GM23338 (cell line): ENCODE results near the gene TAP1. TPM values are rescaled to one million over a fixed set of nuclear protein-coding genes. Genes with fewer than 3 reads are reported as not detected.

ENCODE experiments used
- ATAC-seq: fragments of 200-7000 bp; cut with Tn5 transposase; 3 replicates; pipeline ENCODE4 v1.9.1; 2020
- DNase-seq: peaks from one replicate; pipeline ENCODE4 v3.0.0-alpha.2; 2015; ENCODE audit warnings: low spot score
- H2AFZ ChIP-seq: fragments of 200-600 bp; sonication (generic); 2 replicates; pipeline ENCODE4 v1.8.0; 2016; ENCODE audit warnings: antibody characterized with exemption, mild to moderate bottlenecking, moderate library complexity
- H3F3A ChIP-seq: fragments of 200-600 bp; sonication (generic); replicated peaks from 2 replicates; pipeline ENCODE4 v1.8.0; 2017; ENCODE audit warnings: antibody characterized with exemption, mixed run types, low read depth
- H3K27ac ChIP-seq: fragments of 200-600 bp; sonication (generic); 2 replicates; pipeline ENCODE4 v1.6.1; 2016; ENCODE audit warnings: low read depth
- H3K27me3 ChIP-seq: fragments of 200-600 bp; sonication (generic); 2 replicates; pipeline ENCODE4 v1.8.0; 2016; ENCODE audit warnings: mild to moderate bottlenecking, mixed run types, moderate library complexity; ENCODE audit not compliant: insufficient read depth
- H3K36me3 ChIP-seq: fragments of 200-600 bp; sonication (generic); 2 replicates; pipeline ENCODE4 v1.8.0; 2016; ENCODE audit warnings: mild to moderate bottlenecking; ENCODE audit not compliant: insufficient read depth
- H3K4me1 ChIP-seq: fragments of 200-600 bp; sonication (generic); 2 replicates; pipeline ENCODE4 v1.8.0; 2016; ENCODE audit warnings: mild to moderate bottlenecking, moderate library complexity; ENCODE audit not compliant: insufficient read depth
- H3K4me2 ChIP-seq: fragments of 200-600 bp; sonication (generic); 2 replicates; pipeline ENCODE4 v1.7.1; 2017; ENCODE audit warnings: mixed run types
- H3K4me3 ChIP-seq: fragments of 200-600 bp; sonication (generic); 2 replicates; pipeline ENCODE4 v1.6.1; 2016; ENCODE audit warnings: mixed run types
- H3K79me2 ChIP-seq: fragments of 200-600 bp; sonication (generic); replicated peaks from 2 replicates; pipeline ENCODE4 v1.8.0; 2017; ENCODE audit warnings: mild to moderate bottlenecking; ENCODE audit not compliant: insufficient read depth
- H3K9me2 ChIP-seq: fragments of 200-600 bp; sonication (generic); 2 replicates; pipeline ENCODE4 v1.8.0; 2017; ENCODE audit not compliant: insufficient read depth
- H4K20me1 ChIP-seq: fragments of 200-600 bp; sonication (generic); replicated peaks from 2 replicates; pipeline ENCODE4 v1.8.0; 2017; ENCODE audit warnings: mild to moderate bottlenecking; ENCODE audit not compliant: insufficient read depth
- H3K27ac Mint-ChIP-seq: 2 replicates; pipeline ENCODE4 v1.8.0; 2020; ENCODE audit warnings: inconsistent platforms, mild to moderate bottlenecking, moderate library complexity, mixed read lengths
- H3K27me3 Mint-ChIP-seq: 3 replicates; pipeline ENCODE4 v1.8.0; 2022; ENCODE audit warnings: low read depth, mild to moderate bottlenecking, moderate library complexity, mixed read lengths, inconsistent platforms; ENCODE audit not compliant: insufficient read depth, poor library complexity
- H3K36me3 Mint-ChIP-seq: 3 replicates; pipeline ENCODE4 v1.8.0; 2021; ENCODE audit warnings: low read depth, mild to moderate bottlenecking, inconsistent platforms, moderate library complexity, mixed read lengths
- H3K4me1 Mint-ChIP-seq: 3 replicates; pipeline ENCODE4 v1.8.0; 2020; ENCODE audit warnings: mild to moderate bottlenecking, inconsistent platforms, mixed read lengths
- H3K4me3 Mint-ChIP-seq: 3 replicates; pipeline ENCODE4 v1.8.0; 2021; ENCODE audit warnings: moderate library complexity, mild to moderate bottlenecking, inconsistent platforms, mixed read lengths
- H3K9me3 Mint-ChIP-seq: 3 replicates; pipeline ENCODE4 v1.8.0; 2020; ENCODE audit warnings: moderate library complexity, mild to moderate bottlenecking, inconsistent platforms, mixed read lengths
- CREB1 ChIP-seq: fragments of 250-450 bp; sonication (Bioruptor Pico); IDR thresholded peaks from 2 replicates; pipeline ENCODE4 v1.5.0; 2020; ENCODE audit warnings: low read depth, mild to moderate bottlenecking, moderate library complexity
- ETS1 ChIP-seq: IDR thresholded peaks from 2 replicates; pipeline ENCODE4 v1.6.1; 2016; ENCODE audit warnings: antibody characterized with exemption
- EZH2 ChIP-seq: fragments of 200-600 bp; sonication (generic); IDR thresholded peaks from one replicate; pipeline ENCODE4 v1.8.0; 2017; ENCODE audit warnings: antibody characterized with exemption, mild to moderate bottlenecking, low read depth; ENCODE audit not compliant: unreplicated experiment
- EZH2phosphoT487 ChIP-seq: fragments of 200-600 bp; sonication (generic); IDR thresholded peaks from one replicate; pipeline ENCODE4 v1.8.1; 2018; ENCODE audit warnings: antibody characterized with exemption; ENCODE audit not compliant: unreplicated experiment
- JUNB ChIP-seq: IDR thresholded peaks from one replicate; pipeline ENCODE4 v1.6.1; 2016; ENCODE audit warnings: antibody characterized with exemption; ENCODE audit not compliant: unreplicated experiment
- NANOG ChIP-seq: IDR thresholded peaks from 2 replicates; pipeline ENCODE4 v1.6.1; 2016; ENCODE audit warnings: antibody characterized with exemption, borderline replicate concordance
- POLR2AphosphoS5 ChIP-seq: IDR thresholded peaks from 2 replicates; pipeline ENCODE4 v1.6.1; 2016; ENCODE audit warnings: antibody characterized with exemption, low read depth
- STAT1 ChIP-seq: IDR thresholded peaks from one replicate; pipeline ENCODE4 v1.6.1; 2016; ENCODE audit warnings: antibody characterized with exemption; ENCODE audit not compliant: unreplicated experiment
- ZNF114 ChIP-seq: fragments of 250-450 bp; sonication (Bioruptor Pico); IDR thresholded peaks from 2 replicates; pipeline ENCODE4 v1.5.0; 2020; ENCODE audit warnings: mild to moderate bottlenecking, moderate library complexity
- ZNF331 ChIP-seq: fragments of 250-450 bp; sonication (Bioruptor Pico); IDR thresholded peaks from 2 replicates; pipeline ENCODE4 v1.5.0; 2020; ENCODE audit warnings: low read depth, mild to moderate bottlenecking, moderate library complexity
- ZNF462 ChIP-seq: fragments of 250-450 bp; sonication (Bioruptor Pico); IDR thresholded peaks from 2 replicates; pipeline ENCODE4 v1.5.0; 2020; ENCODE audit warnings: mild to moderate bottlenecking, moderate library complexity
- polyA plus RNA-seq: library from polyadenylated mRNA; unstranded; fragments of >200 nt; fragmentation: Nextera tagmentation; extraction: Ambion mirVana; gene quantifications from 2 replicates; pipeline ENCODE4 v1.2.1, GENCODE V29; 2016
- total RNA-seq: library from RNA; depleted of rRNA; stranded (reverse); fragments of >200 nt; shearing (Covaris generic); gene quantifications from 2 replicates; pipeline ENCODE4 v1.2.3, GENCODE V29; 2014
- TF ChIP-seq, protein P1 (sequence below): IDR thresholded peaks from one replicate; pipeline ENCODE4 v1.6.1; 2018; ENCODE audit warnings: antibody characterized with exemption; ENCODE audit not compliant: unreplicated experiment
- TF ChIP-seq, protein P2 (sequence below), 2 experiments: fragments of 200-600 bp in 1 of 2; sonication (generic) in 1 of 2; conservative IDR thresholded peaks; 2 replicates each; pipeline versions ENCODE4 v1.5.1 to v1.6.1; 2016 to 2017; ENCODE audit warnings: antibody characterized with exemption in 2 of 2, low read depth in 2 of 2, mild to moderate bottlenecking in 2 of 2, moderate library complexity in 1 of 2

The TAP1 gene
- total and polyA plus RNA-seq, 2 experiments from 2014 or later = 13.8 to 22.0 TPM

DNA sequence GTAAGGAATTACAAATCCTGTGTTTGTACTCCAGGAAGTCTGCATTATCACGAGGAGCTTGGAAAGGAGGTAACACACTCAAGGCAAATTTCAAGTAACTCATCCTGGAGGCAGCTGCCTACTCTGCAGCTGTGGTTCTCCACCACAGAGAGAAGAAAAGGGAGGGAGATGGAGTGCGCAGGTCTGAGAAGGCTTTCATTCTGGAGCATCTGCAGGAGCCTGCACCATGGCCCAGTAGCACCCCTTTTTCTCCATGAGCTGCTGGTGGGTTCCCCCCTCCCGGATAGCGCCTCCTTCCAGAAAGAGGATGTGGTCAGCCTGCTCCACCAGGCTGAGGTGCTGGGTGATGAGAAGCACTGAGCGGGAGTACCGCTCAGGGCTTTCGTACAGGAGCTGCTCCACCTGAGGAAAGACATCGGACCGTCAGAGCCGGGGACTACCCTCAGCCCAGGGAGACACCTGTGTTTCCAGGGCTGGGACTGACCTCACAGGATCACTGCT, 8.1 kb downstream of the TAP1 start:
- ATAC-seq (no peak), DNase-seq (no peak)
- Histone ChIP-seq H3K4me1 (peaks cover 7% of the 10 kb centered on the region), H3K36me3 (peaks cover 6% of the 10 kb centered on the region; the same call in 1 of the 2 replicates), H3K27ac (no peak overlapping the region), H4K20me1 (no peaks in the 10 kb centered on the region), H3K27me3 (peaks cover 15% of the 10 kb centered on the region), H2AFZ (no peak overlapping the region), H3K4me3 (peak overlapping the region; percentile 98; the same call in 1 of the 2 replicates), H3K79me2 (no peaks in the 10 kb centered on the region), H3F3A (no peaks in the 10 kb centered on the region), H3K4me2 (peak overlapping the region; percentile 56; the same call in 1 of the 2 replicates), H3K9me2 (no peaks in the 10 kb centered on the region)
- Mint-ChIP-seq H3K4me3 (peak overlapping the region; percentile 92; the same call in 1 of the 3 replicates), H3K27ac (no peak overlapping the region), H3K4me1 (peaks cover 13% of the 10 kb centered on the region), H3K9me3 (no peaks in the 10 kb centered on the region), H3K27me3 (peaks cover 15% of the 10 kb centered on the region), H3K36me3 (peaks cover 31% of the 10 kb centered on the region; the same call in 2 of the 3 replicates)
- TF ChIP-seq POLR2AphosphoS5 = no peak
- TF ChIP-seq ZNF114 (CRISPR knock-in tag) = no peak
- TF ChIP-seq ETS1 = no peak
- no peak for TF ChIP-seq CREB1
- TF ChIP-seq, protein P1, sequence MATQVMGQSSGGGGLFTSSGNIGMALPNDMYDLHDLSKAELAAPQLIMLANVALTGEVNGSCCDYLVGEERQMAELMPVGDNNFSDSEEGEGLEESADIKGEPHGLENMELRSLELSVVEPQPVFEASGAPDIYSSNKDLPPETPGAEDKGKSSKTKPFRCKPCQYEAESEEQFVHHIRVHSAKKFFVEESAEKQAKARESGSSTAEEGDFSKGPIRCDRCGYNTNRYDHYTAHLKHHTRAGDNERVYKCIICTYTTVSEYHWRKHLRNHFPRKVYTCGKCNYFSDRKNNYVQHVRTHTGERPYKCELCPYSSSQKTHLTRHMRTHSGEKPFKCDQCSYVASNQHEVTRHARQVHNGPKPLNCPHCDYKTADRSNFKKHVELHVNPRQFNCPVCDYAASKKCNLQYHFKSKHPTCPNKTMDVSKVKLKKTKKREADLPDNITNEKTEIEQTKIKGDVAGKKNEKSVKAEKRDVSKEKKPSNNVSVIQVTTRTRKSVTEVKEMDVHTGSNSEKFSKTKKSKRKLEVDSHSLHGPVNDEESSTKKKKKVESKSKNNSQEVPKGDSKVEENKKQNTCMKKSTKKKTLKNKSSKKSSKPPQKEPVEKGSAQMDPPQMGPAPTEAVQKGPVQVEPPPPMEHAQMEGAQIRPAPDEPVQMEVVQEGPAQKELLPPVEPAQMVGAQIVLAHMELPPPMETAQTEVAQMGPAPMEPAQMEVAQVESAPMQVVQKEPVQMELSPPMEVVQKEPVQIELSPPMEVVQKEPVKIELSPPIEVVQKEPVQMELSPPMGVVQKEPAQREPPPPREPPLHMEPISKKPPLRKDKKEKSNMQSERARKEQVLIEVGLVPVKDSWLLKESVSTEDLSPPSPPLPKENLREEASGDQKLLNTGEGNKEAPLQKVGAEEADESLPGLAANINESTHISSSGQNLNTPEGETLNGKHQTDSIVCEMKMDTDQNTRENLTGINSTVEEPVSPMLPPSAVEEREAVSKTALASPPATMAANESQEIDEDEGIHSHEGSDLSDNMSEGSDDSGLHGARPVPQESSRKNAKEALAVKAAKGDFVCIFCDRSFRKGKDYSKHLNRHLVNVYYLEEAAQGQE = no peak
- TF ChIP-seq NANOG = no peak
- TF ChIP-seq JUNB = no peak
- TF ChIP-seq ZNF331 (CRISPR knock-in tag) = no peak
- no peak for TF ChIP-seq ZNF462 (CRISPR knock-in tag)
- no peak for TF ChIP-seq EZH2
- no peak for TF ChIP-seq EZH2phosphoT487
- TF ChIP-seq STAT1 = no peak
- TF ChIP-seq, protein P2, sequence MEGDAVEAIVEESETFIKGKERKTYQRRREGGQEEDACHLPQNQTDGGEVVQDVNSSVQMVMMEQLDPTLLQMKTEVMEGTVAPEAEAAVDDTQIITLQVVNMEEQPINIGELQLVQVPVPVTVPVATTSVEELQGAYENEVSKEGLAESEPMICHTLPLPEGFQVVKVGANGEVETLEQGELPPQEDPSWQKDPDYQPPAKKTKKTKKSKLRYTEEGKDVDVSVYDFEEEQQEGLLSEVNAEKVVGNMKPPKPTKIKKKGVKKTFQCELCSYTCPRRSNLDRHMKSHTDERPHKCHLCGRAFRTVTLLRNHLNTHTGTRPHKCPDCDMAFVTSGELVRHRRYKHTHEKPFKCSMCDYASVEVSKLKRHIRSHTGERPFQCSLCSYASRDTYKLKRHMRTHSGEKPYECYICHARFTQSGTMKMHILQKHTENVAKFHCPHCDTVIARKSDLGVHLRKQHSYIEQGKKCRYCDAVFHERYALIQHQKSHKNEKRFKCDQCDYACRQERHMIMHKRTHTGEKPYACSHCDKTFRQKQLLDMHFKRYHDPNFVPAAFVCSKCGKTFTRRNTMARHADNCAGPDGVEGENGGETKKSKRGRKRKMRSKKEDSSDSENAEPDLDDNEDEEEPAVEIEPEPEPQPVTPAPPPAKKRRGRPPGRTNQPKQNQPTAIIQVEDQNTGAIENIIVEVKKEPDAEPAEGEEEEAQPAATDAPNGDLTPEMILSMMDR (conservative IDR thresholded peaks at IDR 0.05; ENCODE audit: low read depth in 2 of 2) = no peak
